Mononuclear cell (primary cell): ENCODE data around the gene SLC6A18. TPM values are rescaled to one million over a fixed set of nuclear protein-coding genes. Genes with fewer than 3 reads are reported as not detected.

Source experiments
- H3K27me3 ChIP-seq: 2 replicates; pipeline ENCODE4 v1.6.0; 2011; ENCODE audit warnings: low read length, control low read depth; ENCODE audit not compliant: insufficient read depth
- H3K4me1 ChIP-seq: 2 replicates; pipeline ENCODE4 v1.5.1; 2011; ENCODE audit warnings: mild to moderate bottlenecking, low read length, control low read depth; ENCODE audit not compliant: insufficient read depth
- H3K4me3 ChIP-seq: 2 replicates; pipeline ENCODE4 v1.5.1; 2011; ENCODE audit warnings: mild to moderate bottlenecking, low read length, moderate library complexity
- H3K9me3 ChIP-seq: 2 replicates; pipeline ENCODE4 v1.5.1; 2011; ENCODE audit warnings: low read depth, mild to moderate bottlenecking, control low read depth, low read length
- total RNA-seq: library from RNA; depleted of rRNA; stranded (reverse); fragments of >200 nt; gene quantifications from one replicate; pipeline ENCODE4 v1.2.3, GENCODE V29; 2012

The SLC6A18 gene
- total RNA-seq, result not detected

DNA sequence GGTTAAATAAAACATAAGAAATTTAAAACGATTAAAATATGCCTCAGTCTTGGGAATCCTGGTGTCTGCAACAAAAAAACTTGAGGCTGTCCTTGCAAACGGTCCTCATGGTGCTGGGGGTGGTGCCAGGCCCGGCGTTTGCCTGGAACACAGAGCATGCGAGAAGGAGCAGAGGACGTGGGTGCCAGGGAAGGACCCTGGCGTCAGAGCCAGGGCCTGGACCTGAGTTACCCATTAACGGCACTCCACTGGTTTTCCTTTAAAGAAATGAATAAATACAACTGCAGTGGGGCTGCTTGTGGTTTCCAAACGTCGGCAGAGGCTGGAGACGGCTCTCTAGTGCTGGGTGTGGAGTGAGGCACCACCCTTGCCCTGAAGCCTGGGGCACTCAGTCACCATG lies at the start of gene SLC6A18:
SLC6A18 (plus strand) TSS at position 301 of the 400 bp plus-strand sequence; CDS start at position 398, 97 bp downstream.
- H3K4me1 ChIP-seq, result no peaks in the 10 kb centered on the region
- no peaks in the 10 kb centered on the region for H3K9me3 ChIP-seq
- H3K4me3 ChIP-seq, result no peak within 1 kb of the TSS
- no peaks in the 10 kb centered on the region for H3K27me3 ChIP-seq

GRCh38 chr5:1175801-1176472 lies 49.2 kb upstream of the SLC6A18 start:
- Histone ChIP-seq H3K9me3 (no peaks in the 10 kb centered on the region), H3K4me3 (no peak overlapping the region), H3K4me1 (no peaks in the 10 kb centered on the region), H3K27me3 (no peaks in the 10 kb centered on the region)

GRCh38 chr5:1176473-1177391 lies 48.4 kb upstream of the SLC6A18 start:
- Histone ChIP-seq H3K4me1 (no peaks in the 10 kb centered on the region), H3K9me3 (no peaks in the 10 kb centered on the region), H3K27me3 (no peaks in the 10 kb centered on the region), H3K4me3 (no peak overlapping the region)

DNA sequence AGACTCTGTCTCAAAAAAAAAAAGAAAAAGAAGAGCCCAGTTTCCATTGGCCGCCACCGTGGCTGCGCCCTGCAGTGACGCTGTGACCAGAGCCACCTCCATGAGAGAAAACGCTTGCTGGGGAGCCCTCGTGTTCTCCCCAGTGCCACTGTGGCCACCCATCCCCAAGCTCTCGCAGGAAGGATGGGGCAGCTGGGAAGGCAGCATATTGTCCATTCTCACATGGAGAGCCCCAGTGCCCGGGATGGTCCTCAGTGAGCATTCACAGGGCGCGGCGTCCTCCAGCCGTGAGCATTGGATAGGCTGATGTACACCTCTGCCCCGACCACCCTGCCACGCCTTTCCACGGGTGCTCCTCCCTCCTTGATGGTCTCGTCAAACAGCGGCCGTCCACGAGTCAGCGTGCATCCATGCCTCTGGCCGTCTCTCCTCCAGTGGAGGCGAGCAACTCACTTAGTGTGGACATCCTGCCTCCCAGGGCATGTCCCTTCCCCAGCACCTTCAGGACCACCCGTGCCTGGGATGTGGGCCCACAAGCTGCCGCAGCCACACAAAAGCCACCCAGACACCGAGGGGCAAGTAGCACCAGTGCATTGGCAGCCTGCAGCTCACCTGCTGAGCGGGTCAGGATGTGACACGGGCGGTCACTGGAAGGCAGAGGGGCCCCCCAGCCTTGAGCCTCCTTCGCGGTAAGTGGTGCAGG lies 47.2 kb upstream of the SLC6A18 start:
- Histone ChIP-seq H3K27me3 (no peaks in the 10 kb centered on the region), H3K9me3 (no peaks in the 10 kb centered on the region), H3K4me1 (no peaks in the 10 kb centered on the region), H3K4me3 (no peak overlapping the region)

DNA sequence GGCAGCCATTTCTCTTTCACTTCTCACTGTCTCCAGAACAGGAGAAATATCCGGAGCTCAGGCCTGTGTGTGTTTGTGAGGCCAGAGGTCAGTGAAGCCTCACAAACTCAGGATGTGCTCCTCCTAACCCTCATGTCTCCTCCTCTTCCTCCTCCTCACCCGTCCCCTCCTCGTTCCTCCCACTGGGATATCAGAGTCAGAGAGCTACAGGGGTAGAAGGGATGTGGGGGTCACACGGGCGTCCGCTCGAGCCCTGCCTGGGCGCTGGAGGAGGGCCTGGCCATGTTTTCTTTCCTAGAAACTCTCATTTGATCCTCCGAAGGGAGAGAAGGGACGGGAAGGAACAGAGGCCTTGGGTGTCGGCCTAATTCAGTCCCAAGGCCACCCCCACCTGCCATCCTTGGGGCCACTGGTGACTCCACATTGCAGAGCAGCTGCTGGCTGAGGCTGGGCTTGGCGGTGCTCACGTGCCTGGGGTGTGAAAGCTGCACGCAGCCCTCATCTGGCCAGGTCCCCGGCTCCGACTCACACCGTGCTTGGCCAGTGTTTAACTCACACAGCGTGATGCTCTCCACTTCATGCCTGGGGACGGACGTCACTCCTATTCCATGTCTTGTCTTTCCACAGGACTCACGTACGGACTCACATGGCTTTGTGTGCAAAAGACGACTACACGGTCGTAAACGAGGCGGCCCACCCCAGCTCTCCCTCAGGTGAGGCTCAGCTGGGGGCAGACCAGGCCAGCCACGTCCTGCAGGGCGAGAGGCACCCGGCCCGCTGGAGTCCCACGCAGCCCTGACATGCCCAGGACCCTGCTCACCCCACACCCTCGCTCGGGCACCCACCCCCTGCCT lies 46.4 kb upstream of the SLC6A18 start:
- H3K4me3 ChIP-seq, result no peak overlapping the region
- H3K27me3 ChIP-seq, result no peaks in the 10 kb centered on the region
- no peaks in the 10 kb centered on the region for H3K4me1 ChIP-seq
- no peaks in the 10 kb centered on the region for H3K9me3 ChIP-seq

- H3K27me3 ChIP-seq, result no peaks in the 10 kb centered on the region
- no peaks in the 10 kb centered on the region for H3K9me3 ChIP-seq
- no peak overlapping the region for H3K4me3 ChIP-seq
- no peaks in the 10 kb centered on the region for H3K4me1 ChIP-seq
These were observed 45.8 kb upstream of the SLC6A18 start for GRCh38 chr5:1179383-1179715.

- no peaks in the 10 kb centered on the region for H3K27me3 ChIP-seq
- H3K4me1 ChIP-seq, result no peaks in the 10 kb centered on the region
- no peak overlapping the region for H3K4me3 ChIP-seq
These were observed 45.1 kb upstream of the SLC6A18 start for GRCh38 chr5:1180096-1180495.

GRCh38 chr5:1180841-1181271 lies 44.3 kb upstream of the SLC6A18 start:
- H3K4me1 ChIP-seq, result no peaks in the 10 kb centered on the region
- no peaks in the 10 kb centered on the region for H3K27me3 ChIP-seq
- no peak overlapping the region for H3K4me3 ChIP-seq
- H3K9me3 ChIP-seq, result no peaks in the 10 kb centered on the region

More at GRCh38 chr5:1180096-1180495, 45.1 kb upstream of the SLC6A18 start:
- H3K9me3 ChIP-seq, result no peaks in the 10 kb centered on the region

- Histone ChIP-seq H3K4me3 (no peak overlapping the region), H3K9me3 (no peaks in the 10 kb centered on the region), H3K4me1 (no peaks in the 10 kb centered on the region), H3K27me3 (no peaks in the 10 kb centered on the region)
These were observed 43.5 kb upstream of the SLC6A18 start for GRCh38 chr5:1181451-1182359.

- Histone ChIP-seq H3K9me3 (no peaks in the 10 kb centered on the region), H3K27me3 (no peaks in the 10 kb centered on the region), H3K4me3 (no peak overlapping the region), H3K4me1 (no peaks in the 10 kb centered on the region)
These were observed 42.9 kb upstream of the SLC6A18 start for GRCh38 chr5:1182360-1182632.

DNA sequence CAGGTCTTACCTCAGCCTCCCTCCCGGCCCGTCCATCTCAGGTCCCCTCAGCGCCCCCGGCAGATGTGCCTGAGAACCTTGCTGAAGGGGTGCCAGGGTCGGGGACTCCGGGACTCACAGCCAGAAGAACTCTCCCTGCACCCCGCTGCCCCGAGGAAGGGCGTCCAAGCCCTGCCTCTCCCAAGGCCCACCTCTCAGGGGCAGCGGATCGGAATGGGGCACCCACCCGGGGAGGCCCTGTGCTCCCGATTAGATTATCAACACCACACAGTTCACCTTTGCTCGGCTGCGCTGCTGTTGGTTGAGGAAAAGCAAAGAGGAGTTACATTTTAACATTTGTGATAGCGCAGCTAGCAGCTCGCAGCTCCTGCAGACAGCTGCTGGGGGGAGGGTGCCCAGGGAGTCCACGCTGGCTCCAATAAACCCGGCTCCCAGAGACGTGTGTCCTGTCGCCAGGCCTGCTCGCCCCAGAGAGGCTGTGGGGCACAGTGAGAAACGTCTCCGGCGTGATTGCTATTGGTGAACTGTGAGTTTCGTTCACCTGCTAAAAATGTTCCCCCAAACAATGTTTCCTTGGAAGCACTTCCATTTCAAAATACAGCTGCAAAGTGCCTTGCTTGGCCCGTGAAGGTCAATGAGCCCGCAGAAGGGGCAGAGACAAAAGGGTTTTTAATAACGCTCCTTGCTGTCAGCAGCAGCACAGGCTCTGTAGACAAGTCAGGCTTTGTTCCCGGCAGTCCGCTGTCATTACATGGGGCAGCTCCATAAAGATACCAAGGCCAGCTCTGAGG lies 42.4 kb upstream of the SLC6A18 start:
- H3K9me3 ChIP-seq, result no peaks in the 10 kb centered on the region
- H3K4me3 ChIP-seq, result no peak overlapping the region
- H3K27me3 ChIP-seq, result no peaks in the 10 kb centered on the region
- no peaks in the 10 kb centered on the region for H3K4me1 ChIP-seq

DNA sequence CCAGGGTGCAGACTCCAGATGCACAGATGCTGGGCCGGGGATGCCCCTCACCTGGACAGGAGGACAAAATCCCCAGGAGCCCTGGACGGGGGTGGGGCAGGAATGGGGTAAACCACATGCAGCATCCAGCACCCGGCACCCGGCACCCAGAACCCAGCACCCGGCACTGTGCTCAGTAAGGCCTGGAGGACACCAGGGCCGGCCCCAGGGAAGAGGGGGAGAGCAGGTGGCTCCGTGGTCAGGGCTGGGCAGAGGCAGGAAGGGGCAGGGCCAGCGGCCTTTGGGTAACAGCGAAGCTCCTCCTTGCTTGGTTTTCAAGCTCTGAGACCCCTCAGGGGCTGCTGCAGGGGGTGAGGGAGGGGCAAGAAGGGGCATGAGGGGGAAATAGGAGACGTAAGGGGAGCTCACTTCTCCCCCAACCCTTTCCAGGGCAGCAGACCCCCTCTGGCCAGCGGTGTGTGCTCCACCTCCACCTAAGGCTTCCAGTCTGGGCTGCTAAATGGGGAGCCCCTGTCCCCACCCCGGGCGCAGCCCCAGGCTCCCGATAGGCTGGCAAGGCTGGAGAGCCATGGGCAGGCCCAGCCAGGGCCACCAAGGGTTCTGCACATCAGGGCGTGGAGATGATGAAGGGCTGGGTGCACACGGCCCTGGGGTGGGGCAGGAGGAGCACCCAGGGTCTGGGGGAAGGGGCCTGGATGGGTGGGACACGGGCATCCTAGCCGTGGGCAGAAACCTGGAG lies 41.6 kb upstream of the SLC6A18 start:
- H3K4me1 ChIP-seq, result no peaks in the 10 kb centered on the region
- no peaks in the 10 kb centered on the region for H3K27me3 ChIP-seq
- H3K9me3 ChIP-seq, result no peaks in the 10 kb centered on the region
- no peak overlapping the region for H3K4me3 ChIP-seq

- Histone ChIP-seq H3K9me3 (no peaks in the 10 kb centered on the region), H3K4me3 (no peak overlapping the region), H3K27me3 (no peaks in the 10 kb centered on the region), H3K4me1 (no peaks in the 10 kb centered on the region)
These were observed 41.1 kb upstream of the SLC6A18 start for GRCh38 chr5:1184163-1184470.
